GM21381 (cell line): ENCODE results near the gene CDKL4.
"Not testable (repeated sequence)": the region's sequence is repeated elsewhere in the genome, so short reads cannot be mapped to it uniquely, and the experiment has no call there.

Experiments
- ATAC-seq: cut with Tn5 transposase; IDR thresholded peaks from one replicate; pipeline ENCODE4 v1.9.1; 2021; ENCODE audit warnings: mild to moderate bottlenecking, moderate library complexity; ENCODE audit not compliant: unreplicated experiment

Gene CDKL4

GRCh38 chr2:39243469-39244123 is at the start of gene CDKL4:
Gene CDKL4, minus strand, starts transcription at chr2:39243970.
- ATAC-seq, result no peak

GRCh38 chr2:39290433-39290832 is 46.7 kb upstream of the CDKL4 start:
- no peak for ATAC-seq

- no peak for ATAC-seq
Observed at GRCh38 chr2:39289609-39290008, 45.8 kb upstream of the CDKL4 start.

- no peak for ATAC-seq
Observed at GRCh38 chr2:39283561-39283960, 39.8 kb upstream of the CDKL4 start.

- no peak for ATAC-seq
Observed at GRCh38 chr2:39281391-39281790, 37.6 kb upstream of the CDKL4 start.

GRCh38 chr2:39275016-39275415 is 31.2 kb upstream of the CDKL4 start:
- ATAC-seq, result no peak

GRCh38 chr2:39269941-39270340 is 26.2 kb upstream of the CDKL4 start:
- no peak for ATAC-seq

GRCh38 chr2:39266916-39267434 is 23.2 kb upstream of the CDKL4 start:
- ATAC-seq, result no peak

- peak; percentile 78 for ATAC-seq
Observed at GRCh38 chr2:39266139-39266805, 22.5 kb upstream of the CDKL4 start.

GRCh38 chr2:39265315-39265714 is 21.5 kb upstream of the CDKL4 start:
- no peak for ATAC-seq

GRCh38 chr2:39264733-39265132 is 21.0 kb upstream of the CDKL4 start:
- ATAC-seq, result peak; percentile 58

GRCh38 chr2:39260087-39260486 is 16.3 kb upstream of the CDKL4 start:
- no peak for ATAC-seq

- no peak for ATAC-seq
Observed at GRCh38 chr2:39256040-39256439, 12.3 kb upstream of the CDKL4 start.

GRCh38 chr2:39252888-39253518 is 9.2 kb upstream of the CDKL4 start:
- ATAC-seq, result no peak

- ATAC-seq, result no peak
Observed at GRCh38 chr2:39247512-39248043, 3.8 kb upstream of the CDKL4 start.

- no peak for ATAC-seq
Observed at GRCh38 chr2:39246382-39246980, 2.7 kb upstream of the CDKL4 start.

- not testable (repeated sequence) for ATAC-seq
Observed at GRCh38 chr2:39244963-39245625, 1.3 kb upstream of the CDKL4 start.

- ATAC-seq, result not testable (repeated sequence)
Observed at GRCh38 chr2:39244241-39244862, 582 bp upstream of the CDKL4 start.

- ATAC-seq, result no peak
Observed at GRCh38 chr2:39241588-39241987, 2.2 kb downstream of the CDKL4 start.

- no peak for ATAC-seq
Observed at GRCh38 chr2:39240758-39241157, 3.0 kb downstream of the CDKL4 start.
